Astrocyte of the cerebellum (primary cell): ENCODE measurements around the gene NT5C.

Experiments
- DNase-seq: peaks from one replicate; pipeline ENCODE4 v3.0.0-alpha.2; 2011; ENCODE audit warnings: low read depth
- H3K4me3 ChIP-seq: 2 replicates; pipeline ENCODE4 v1.5.1; 2011; ENCODE audit warnings: mild to moderate bottlenecking, low read depth, low read length, moderate library complexity
- CTCF ChIP-seq: IDR thresholded peaks from 2 replicates; pipeline ENCODE4 v1.5.1; 2012; ENCODE audit warnings: low read length, low read depth, moderate library complexity, mild to moderate bottlenecking; ENCODE audit errors: missing control alignments
- in situ Hi-C: cut with HindIII; loops from 2 replicates; pipeline ENCODE4 v1.10.0; 2017; ENCODE audit warnings: low sequenced_read_pairs

NT5C gene

GRCh38 chr17:75131278-75132017 lies at the start of gene NT5C:
NT5C (minus strand) TSS chr17:75131742; CDS start chr17:75131707, 35 bp downstream.
- peak; percentile 34 for DNase-seq
- H3K4me3 ChIP-seq = peak within 1 kb of the TSS; percentile 82
- TF ChIP-seq CTCF = peak; percentile 70
- in situ Hi-C loops = no loop called here

- no peak for TF ChIP-seq CTCF
- DNase-seq = no peak
- peak overlapping the region; percentile 82 for H3K4me3 ChIP-seq
- in situ Hi-C loops = no loop called here
Observed at GRCh38 chr17:75181110-75181509, 49.6 kb upstream of the NT5C start.

- H3K4me3 ChIP-seq = no peak overlapping the region
- DNase-seq = no peak
- in situ Hi-C loops = no loop called here
- no peak for TF ChIP-seq CTCF
Observed at GRCh38 chr17:75178453-75178852, 46.9 kb upstream of the NT5C start.

- TF ChIP-seq CTCF = no peak
- H3K4me3 ChIP-seq = no peak overlapping the region
- DNase-seq = no peak
- in situ Hi-C loops = no loop called here
Observed at GRCh38 chr17:75176625-75177024, 45.1 kb upstream of the NT5C start.

- no peak overlapping the region for H3K4me3 ChIP-seq
- in situ Hi-C loops = no loop called here
- no peak for TF ChIP-seq CTCF
- DNase-seq = no peak
Observed at GRCh38 chr17:75174996-75175395, 43.5 kb upstream of the NT5C start.

- in situ Hi-C loops = no loop called here
- no peak for TF ChIP-seq CTCF
Observed at GRCh38 chr17:75173526-75173925, 42.0 kb upstream of the NT5C start.

More at GRCh38 chr17:75173526-75173925, 42.0 kb upstream of the NT5C start:
- H3K4me3 ChIP-seq = no peak overlapping the region
- DNase-seq = no peak
